PC-3 (cell line): ENCODE results near the gene SLC4A9.

ENCODE experiments used
- EZH2phosphoT487 ChIP-seq: fragments of 300-600 bp; sonication (generic); IDR thresholded peaks from 2 replicates; pipeline ENCODE4 v1.6.1; 2018; ENCODE audit warnings: mild to moderate bottlenecking, antibody characterized with exemption, low read length, borderline replicate concordance
- TF ChIP-seq, protein P1 (sequence below): fragments of 300-600 bp; sonication (generic); conservative IDR thresholded peaks from 2 replicates; pipeline ENCODE4 v1.5.1; 2017; ENCODE audit warnings: antibody characterized with exemption, low read depth, mild to moderate bottlenecking, low read length

DNA sequence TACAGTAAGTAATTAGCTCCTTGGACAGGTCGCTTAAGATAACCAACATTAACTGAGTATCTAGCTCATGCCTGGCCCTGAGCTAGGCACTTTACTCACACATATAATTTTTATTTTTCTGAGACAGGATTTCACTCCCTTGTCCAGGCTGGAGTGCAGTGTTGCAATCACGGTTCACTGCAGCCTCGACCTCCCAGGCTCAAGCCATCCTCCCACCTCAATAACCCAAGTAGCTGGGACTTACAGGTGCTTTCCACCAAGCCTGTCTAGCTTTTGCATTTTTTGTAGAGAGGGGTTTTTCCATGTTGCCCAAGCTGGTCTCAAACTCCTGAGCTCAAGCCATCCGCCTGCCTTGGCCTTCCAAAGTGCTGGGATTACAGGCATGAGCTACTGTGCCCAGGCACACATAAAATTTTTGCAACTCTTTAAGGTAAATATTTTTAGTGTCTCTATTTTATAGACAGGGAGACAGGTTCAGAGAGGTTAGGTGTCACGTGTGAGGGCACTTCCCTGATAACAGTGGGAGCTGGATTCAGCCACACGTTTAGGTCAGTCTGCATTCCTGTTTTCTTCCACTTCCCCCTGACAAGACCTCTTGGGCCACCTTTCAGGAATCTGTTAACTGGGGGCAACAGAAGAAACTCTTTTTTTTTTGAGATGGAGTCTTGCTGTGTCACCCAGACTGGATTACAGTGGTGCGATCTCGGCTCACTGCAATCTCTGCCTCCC lies 31.8 kb upstream of the SLC4A9 start:
- TF ChIP-seq, protein P1, sequence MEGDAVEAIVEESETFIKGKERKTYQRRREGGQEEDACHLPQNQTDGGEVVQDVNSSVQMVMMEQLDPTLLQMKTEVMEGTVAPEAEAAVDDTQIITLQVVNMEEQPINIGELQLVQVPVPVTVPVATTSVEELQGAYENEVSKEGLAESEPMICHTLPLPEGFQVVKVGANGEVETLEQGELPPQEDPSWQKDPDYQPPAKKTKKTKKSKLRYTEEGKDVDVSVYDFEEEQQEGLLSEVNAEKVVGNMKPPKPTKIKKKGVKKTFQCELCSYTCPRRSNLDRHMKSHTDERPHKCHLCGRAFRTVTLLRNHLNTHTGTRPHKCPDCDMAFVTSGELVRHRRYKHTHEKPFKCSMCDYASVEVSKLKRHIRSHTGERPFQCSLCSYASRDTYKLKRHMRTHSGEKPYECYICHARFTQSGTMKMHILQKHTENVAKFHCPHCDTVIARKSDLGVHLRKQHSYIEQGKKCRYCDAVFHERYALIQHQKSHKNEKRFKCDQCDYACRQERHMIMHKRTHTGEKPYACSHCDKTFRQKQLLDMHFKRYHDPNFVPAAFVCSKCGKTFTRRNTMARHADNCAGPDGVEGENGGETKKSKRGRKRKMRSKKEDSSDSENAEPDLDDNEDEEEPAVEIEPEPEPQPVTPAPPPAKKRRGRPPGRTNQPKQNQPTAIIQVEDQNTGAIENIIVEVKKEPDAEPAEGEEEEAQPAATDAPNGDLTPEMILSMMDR, result no peak
- TF ChIP-seq EZH2phosphoT487, result no peak
